B cell (primary cell): ENCODE measurements around the gene MYOM3. TPM values are rescaled to one million over a fixed set of nuclear protein-coding genes. Genes with fewer than 3 reads are reported as not detected.

Source experiments
- ATAC-seq: fragments of 200-7000 bp; cut with Tn5 transposase; one replicate; pipeline ENCODE4 v1.10.0; 2021; ENCODE audit warnings: low read depth, mild to moderate bottlenecking, moderate number of reproducible peaks, moderate library complexity
- CTCF ChIA-PET: fragments of 350-600 bp; sonication (Branson Sonifier 250); formaldehyde crosslinking; loops from one replicate; lab custom pipeline; 2021; ENCODE audit warnings: antibody characterized with exemption, inconsistent platforms; lab: Charles Lee
- POLR2A ChIA-PET: fragments of 350-600 bp; sonication (Branson Sonifier 250); formaldehyde crosslinking; loops from one replicate; lab custom pipeline; 2021; ENCODE audit warnings: antibody characterized with exemption; lab: Charles Lee
- DNase-seq: peaks from one replicate; pipeline ENCODE4 v3.0.0; 2013
- H2AFZ ChIP-seq: 2 replicates; pipeline ENCODE4 v1.6.1; 2012; ENCODE audit warnings: mild to moderate bottlenecking, low read depth, low read length; ENCODE audit not compliant: insufficient read depth, poor library complexity, severe bottlenecking
- H3K27ac ChIP-seq, 2 donors: 1 replicate in 1 of 2; 2 replicates in 1 of 2; pipeline ENCODE4 v1.5.1; 2012 to 2013; ENCODE audit warnings: low read length in 2 of 2, mild to moderate bottlenecking in 2 of 2, moderate library complexity in 1 of 2
- H3K27me3 ChIP-seq, 4 experiments: fragments of 200-600 bp in 1 of 4; sonication (generic) in 1 of 4; replicated peaks in 1 of 4; 1 replicate in 2 of 4; 2 replicates in 2 of 4; pipeline versions ENCODE4 v1.6.1 to v1.7.0; 2013 to 2016; ENCODE audit warnings: low read length in 3 of 4, mild to moderate bottlenecking in 2 of 4, mixed read lengths in 1 of 4, moderate library complexity in 1 of 4; ENCODE audit not compliant: insufficient read depth in 4 of 4, control insufficient read depth in 3 of 4; ENCODE audit errors: control extremely low read depth in 1 of 4
- H3K36me3 ChIP-seq, 2 experiments: replicated peaks in 1 of 2; 1 replicate in 1 of 2; 2 replicates in 1 of 2; pipeline versions ENCODE4 v1.6.1 to v1.7.1; 2013; ENCODE audit warnings: low read length in 1 of 2; ENCODE audit not compliant: insufficient read depth in 2 of 2, control insufficient read depth in 1 of 2; ENCODE audit errors: control extremely low read depth in 1 of 2, extremely low read depth in 1 of 2
- H3K4me1 ChIP-seq, 2 donors: fragments of 200-600 bp in 1 of 2; sonication (generic) in 1 of 2; 1 replicate in 1 of 2; 2 replicates in 1 of 2; pipeline versions ENCODE4 v1.5.1 to v1.6.1; 2013 to 2017; ENCODE audit warnings: low read length in 2 of 2; ENCODE audit not compliant: control insufficient read depth in 2 of 2, insufficient read depth in 2 of 2
- H3K4me2 ChIP-seq: replicated peaks from 2 replicates; pipeline ENCODE3; 2012; ENCODE audit warnings: mild to moderate bottlenecking, low read depth, low read length; ENCODE audit not compliant: poor library complexity, severe bottlenecking
- H3K4me3 ChIP-seq, 5 experiments: fragments of 200-600 bp in 1 of 5; sonication (generic) in 1 of 5; 1 replicate in 3 of 5; 2 replicates in 2 of 5; pipeline versions ENCODE4 v1.5.1 to v1.7.0; 2011 to 2016; ENCODE audit warnings: low read length in 4 of 5, mild to moderate bottlenecking in 4 of 5, low read depth in 2 of 5, control low read depth in 1 of 5, moderate library complexity in 1 of 5; ENCODE audit not compliant: insufficient read depth in 1 of 5; ENCODE audit errors: control extremely low read depth in 1 of 5, extremely low read depth in 1 of 5
- H3K79me2 ChIP-seq: fragments of 200-600 bp; sonication (generic); one replicate; pipeline ENCODE4 v1.6.0; 2016; ENCODE audit warnings: low read length; ENCODE audit not compliant: control insufficient read depth, insufficient read depth
- H3K9ac ChIP-seq: fragments of 200-600 bp; sonication (generic); 2 replicates; pipeline ENCODE4 v1.6.1; 2017; ENCODE audit warnings: mild to moderate bottlenecking, low read length, moderate library complexity
- H3K9me3 ChIP-seq, 3 donors: one replicate each; pipeline versions ENCODE4 v1.6.1 to v1.7.1; 2013; ENCODE audit warnings: low read length in 2 of 3; ENCODE audit not compliant: control insufficient read depth in 2 of 3, insufficient read depth in 1 of 3; ENCODE audit errors: control extremely low read depth in 1 of 3
- H4K20me1 ChIP-seq: 2 replicates; pipeline ENCODE4 v1.6.0; 2012; ENCODE audit warnings: mild to moderate bottlenecking, low read length; ENCODE audit not compliant: insufficient read depth, control insufficient read depth, poor library complexity, severe bottlenecking
- H3K27ac Mint-ChIP-seq: one replicate; pipeline ENCODE4 v1.8.0; 2021; ENCODE audit warnings: mixed read lengths
- H3K27me3 Mint-ChIP-seq: one replicate; pipeline ENCODE4 v1.8.0; 2021; ENCODE audit warnings: mixed read lengths
- H3K4me1 Mint-ChIP-seq: one replicate; pipeline ENCODE4 v1.8.0; 2021; ENCODE audit warnings: mixed read lengths
- H3K4me3 Mint-ChIP-seq: one replicate; pipeline ENCODE4 v1.8.0; 2021; ENCODE audit warnings: mixed read lengths
- H3K9me3 Mint-ChIP-seq: one replicate; pipeline ENCODE4 v1.8.0; 2022; ENCODE audit warnings: mixed read lengths; ENCODE audit not compliant: insufficient read depth
- EZH2 ChIP-seq: IDR thresholded peaks from 2 replicates; pipeline ENCODE4 v1.6.1; 2012; ENCODE audit warnings: borderline replicate concordance, low read depth, mild to moderate bottlenecking, moderate library complexity, low read length; ENCODE audit not compliant: insufficient read depth, poor library complexity, severe bottlenecking
- WGBS: methylation state at CpG from one replicate; pipeline ENCODE4 v1.1.5; 2013; ENCODE audit warnings: missing lambda C conversion rate; ENCODE audit not compliant: insufficient coverage; 5-methylcytosine and 5-hydroxymethylcytosine counted together
- intact Hi-C: fragments of 100-400 bp; cut with micrococcal nuclease; formaldehyde crosslinking; loops from one replicate; pipeline ENCODE4 v1.10.0; 2022
- polyA plus RNA-seq: library from polyadenylated mRNA; depleted of rRNA; stranded (reverse); fragments of >200 nt; gene quantifications from 2 replicates; pipeline ENCODE4 v1.2.3, GENCODE V29; 2012
- total RNA-seq, 2 donors: library from RNA; stranded (reverse); fragments of 120-200 nt in 1 of 2; gene quantifications; 1 replicate in 1 of 2; 2 replicates in 1 of 2; pipeline versions ENCODE4 v1.2.3 to v1.2.4, GENCODE V29; 2013 to 2022
- TF ChIP-seq, protein P1 (sequence below): fragments of 200-600 bp; IDR thresholded peaks from one replicate; pipeline ENCODE4 v1.8.0; 2022; ENCODE audit warnings: antibody characterized with exemption, mild to moderate bottlenecking

MYOM3 gene
- total and polyA plus RNA-seq, 2 donors (not counting 1 experiment from before 2014, with no cell fraction given): not detected

DNA sequence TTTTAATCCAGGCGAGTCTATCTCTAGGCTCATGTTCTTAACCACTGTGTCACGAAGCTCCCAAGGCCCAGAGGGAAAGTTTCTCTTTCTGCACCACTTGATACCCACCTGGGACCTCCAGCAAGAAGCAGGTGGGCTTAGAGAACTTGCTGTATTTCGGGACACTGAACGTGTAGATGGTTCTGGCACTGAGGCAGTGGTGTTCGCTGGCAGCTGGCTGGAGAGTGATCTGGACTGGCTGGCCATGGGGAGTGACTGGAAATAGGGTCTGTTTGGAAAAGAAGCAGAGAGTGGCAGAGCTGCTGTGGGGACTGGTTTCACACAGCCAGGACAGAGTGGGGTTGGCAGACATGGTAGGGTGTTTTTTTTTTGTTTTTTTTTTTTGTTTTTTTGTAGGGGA, 47.4 kb upstream of the MYOM3 start:
- peaks cover 18% of the 10 kb centered on the region for H3K4me1 Mint-ChIP-seq
- ChIA-PET CTCF (interaction anchor here (0.9 to 3.0 kb wide), 4 partner anchors 9 to 256 kb away, joined by 3 to 14 read pairs (median 8); partner anchors contain the start of gene NIPAL3), POLR2A (no interaction called here)
- no peaks in the 10 kb centered on the region for H4K20me1 ChIP-seq
- H3K4me2 ChIP-seq: no peak overlapping the region
- H3K27me3 Mint-ChIP-seq: no peaks in the 10 kb centered on the region
- WGBS: 89% methylated on average over 5 of the region's 5 CpGs
- H3K4me3 ChIP-seq: no peak overlapping the region
- DNase-seq: no peak
- H3K27ac ChIP-seq: no peak overlapping the region
- no peaks in the 10 kb centered on the region for H3K9me3 Mint-ChIP-seq
- H3K79me2 ChIP-seq: no peaks in the 10 kb centered on the region
- no peak overlapping the region for H3K27ac Mint-ChIP-seq
- H2AFZ ChIP-seq: no peak overlapping the region
- no peak overlapping the region for H3K9ac ChIP-seq
- H3K27me3 ChIP-seq: no peaks in the 10 kb centered on the region
- no peak overlapping the region for H3K4me3 Mint-ChIP-seq
- intact Hi-C loops: no loop called here
- ATAC-seq: no peak
- TF ChIP-seq, protein P1, sequence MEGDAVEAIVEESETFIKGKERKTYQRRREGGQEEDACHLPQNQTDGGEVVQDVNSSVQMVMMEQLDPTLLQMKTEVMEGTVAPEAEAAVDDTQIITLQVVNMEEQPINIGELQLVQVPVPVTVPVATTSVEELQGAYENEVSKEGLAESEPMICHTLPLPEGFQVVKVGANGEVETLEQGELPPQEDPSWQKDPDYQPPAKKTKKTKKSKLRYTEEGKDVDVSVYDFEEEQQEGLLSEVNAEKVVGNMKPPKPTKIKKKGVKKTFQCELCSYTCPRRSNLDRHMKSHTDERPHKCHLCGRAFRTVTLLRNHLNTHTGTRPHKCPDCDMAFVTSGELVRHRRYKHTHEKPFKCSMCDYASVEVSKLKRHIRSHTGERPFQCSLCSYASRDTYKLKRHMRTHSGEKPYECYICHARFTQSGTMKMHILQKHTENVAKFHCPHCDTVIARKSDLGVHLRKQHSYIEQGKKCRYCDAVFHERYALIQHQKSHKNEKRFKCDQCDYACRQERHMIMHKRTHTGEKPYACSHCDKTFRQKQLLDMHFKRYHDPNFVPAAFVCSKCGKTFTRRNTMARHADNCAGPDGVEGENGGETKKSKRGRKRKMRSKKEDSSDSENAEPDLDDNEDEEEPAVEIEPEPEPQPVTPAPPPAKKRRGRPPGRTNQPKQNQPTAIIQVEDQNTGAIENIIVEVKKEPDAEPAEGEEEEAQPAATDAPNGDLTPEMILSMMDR: no peak
- TF ChIP-seq EZH2: no peak
- H3K9me3 ChIP-seq: no peaks in the 10 kb centered on the region
- H3K4me1 ChIP-seq: peaks cover 0 to 4% of the 10 kb centered on the region in 2 donors
- H3K36me3 ChIP-seq: peaks cover 1 to 68% of the 10 kb centered on the region in 2 experiments

DNA sequence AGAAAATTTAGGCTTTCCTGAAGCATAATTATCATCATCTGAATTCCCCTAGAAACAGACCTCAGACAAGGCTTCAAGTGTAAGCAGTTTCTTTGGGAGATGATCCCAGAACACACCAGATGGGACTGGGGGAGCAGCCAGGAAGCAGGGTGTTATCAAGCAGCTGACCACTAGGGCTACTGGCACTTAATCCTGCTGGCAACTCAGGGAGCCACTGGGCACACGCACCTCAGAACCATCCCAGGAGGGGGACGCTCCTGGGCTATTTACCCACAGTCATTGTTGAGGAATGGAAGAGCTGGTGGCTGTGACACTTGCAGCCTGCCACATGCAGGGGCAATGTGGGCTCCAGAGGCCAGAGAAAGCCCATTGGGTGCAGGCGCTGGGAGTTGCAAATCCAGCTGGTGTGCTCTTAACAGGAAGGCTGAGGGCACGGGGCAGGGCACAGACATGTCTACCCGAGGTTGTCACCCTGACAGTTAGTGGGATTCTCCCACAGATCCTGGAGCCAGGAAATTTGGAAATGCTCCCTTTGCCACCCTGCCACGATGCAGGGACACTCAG, 46.1 kb upstream of the MYOM3 start:
- Mint-ChIP-seq H3K4me1 (peaks cover 16% of the 10 kb centered on the region), H3K27me3 (no peaks in the 10 kb centered on the region), H3K27ac (no peak overlapping the region), H3K9me3 (no peaks in the 10 kb centered on the region), H3K4me3 (no peak overlapping the region)
- no peak overlapping the region for H2AFZ ChIP-seq
- H4K20me1 ChIP-seq: no peaks in the 10 kb centered on the region
- ATAC-seq (no peak), DNase-seq (no peak)
- intact Hi-C loops: no loop called here
- H3K36me3 ChIP-seq: peaks cover 0 to 61% of the 10 kb centered on the region in 2 experiments
- no peaks in the 10 kb centered on the region for H3K79me2 ChIP-seq
- CTCF ChIA-PET: interaction anchor here (1.0 to 2.7 kb wide), 3 partner anchors 8 to 234 kb away, joined by 3 to 14 read pairs (median 4); no protein-coding TSS in a partner anchor
- H3K9me3 ChIP-seq: no peaks in the 10 kb centered on the region
- TF ChIP-seq EZH2: no peak
- TF ChIP-seq, protein P1: no peak
- H3K27me3 ChIP-seq: no peaks in the 10 kb centered on the region
- POLR2A ChIA-PET: interaction anchor here (0.8 kb wide), 1 partner anchor 41 kb away, joined by 3 read pairs; no protein-coding TSS in a partner anchor
- H3K9ac ChIP-seq: no peak overlapping the region
- WGBS: 93% methylated on average over 6 of the region's 6 CpGs
- no peak overlapping the region for H3K4me2 ChIP-seq
- no peak overlapping the region for H3K27ac ChIP-seq
- no peak overlapping the region for H3K4me3 ChIP-seq
- peaks cover 0 to 4% of the 10 kb centered on the region in 2 donors for H3K4me1 ChIP-seq
